C1 segment of cervical spinal cord (tissue), 14 donors: ENCODE results near the gene MAGI3.

ENCODE experiments used
- DNase-seq, 14 donors: peaks; one replicate each; lab custom pipeline; 2025; lab: John Stamatoyannopoulos, UW

Gene MAGI3

DNA sequence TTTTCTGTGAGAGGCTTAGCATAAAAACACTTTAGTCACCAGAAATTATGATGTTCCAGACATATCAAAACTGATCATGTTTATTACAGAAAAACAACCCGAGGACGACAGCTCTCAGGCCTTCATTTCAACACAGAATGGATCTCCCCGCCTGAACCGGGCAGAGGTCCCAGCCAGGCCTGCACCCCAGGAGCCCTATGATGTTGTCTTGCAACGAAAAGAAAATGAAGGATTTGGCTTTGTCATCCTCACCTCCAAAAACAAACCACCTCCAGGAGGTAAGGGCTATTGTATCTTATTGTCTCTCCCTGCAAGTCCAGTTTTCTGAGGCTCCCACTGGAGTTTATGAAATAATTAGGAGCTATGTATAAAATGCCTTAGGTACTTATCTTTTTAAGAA is 263.4 kb downstream of the MAGI3 start:
- DNase-seq = peak in 1 of 14 donors; percentile 58

GRCh38 chr1:113654883-113655282 is 264.6 kb downstream of the MAGI3 start:
- peak in 1 of 14 donors; percentile 80 for DNase-seq

GRCh38 chr1:113657126-113657525 is 266.8 kb downstream of the MAGI3 start:
- DNase-seq = peak in 1 of 14 donors; percentile 63

DNA sequence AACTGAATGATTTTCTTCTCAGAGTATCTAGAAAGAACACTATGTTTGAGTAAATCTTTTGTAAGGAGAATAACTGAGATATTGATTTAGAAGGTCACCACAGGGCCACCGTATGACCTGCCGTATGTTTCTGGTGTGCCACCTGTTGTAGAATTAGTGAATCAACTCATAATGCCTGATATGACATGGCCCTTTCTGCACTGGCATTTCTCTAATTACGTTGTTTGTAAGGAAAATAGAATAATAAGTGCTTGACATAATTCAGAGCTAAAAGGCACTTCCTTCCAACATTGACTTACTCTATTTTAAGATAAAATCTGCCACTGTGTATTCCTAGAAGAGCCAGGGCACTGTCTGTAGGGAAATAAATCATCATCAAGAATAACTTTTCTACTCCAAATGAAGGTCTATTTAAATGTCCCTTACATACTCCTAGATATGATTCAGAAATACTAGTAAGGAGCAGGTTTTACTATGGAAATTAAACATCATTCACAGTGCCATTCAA is 267.3 kb downstream of the MAGI3 start:
- no peak for DNase-seq

- peak in 1 of 14 donors; percentile 4 for DNase-seq
Measured at GRCh38 chr1:113659035-113659434, 268.7 kb downstream of the MAGI3 start.

GRCh38 chr1:113659556-113659955 is 269.2 kb downstream of the MAGI3 start:
- peak in 1 of 14 donors; percentile 6 for DNase-seq

DNA sequence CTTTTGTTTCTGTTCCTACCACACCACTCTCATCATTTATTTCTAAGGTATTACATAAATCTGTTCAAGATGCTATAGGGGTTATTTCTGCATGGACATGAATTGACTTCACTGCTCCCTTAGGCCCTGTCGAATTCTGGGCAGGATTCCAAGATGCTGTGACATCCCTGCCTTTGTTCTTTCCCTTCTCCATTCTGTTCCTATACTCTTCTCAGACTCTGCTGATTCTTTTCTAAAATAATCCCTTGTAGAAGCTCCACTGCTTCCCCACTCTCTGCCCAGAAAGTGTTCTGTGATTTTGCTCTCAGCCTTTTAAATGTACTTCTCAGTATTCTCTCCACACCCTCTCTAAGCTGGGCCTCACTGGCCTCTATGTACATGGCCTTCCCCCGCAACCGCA is 269.8 kb downstream of the MAGI3 start:
- peak in 3 of 14 donors; percentile 3 to 9 (median 9) for DNase-seq

DNA sequence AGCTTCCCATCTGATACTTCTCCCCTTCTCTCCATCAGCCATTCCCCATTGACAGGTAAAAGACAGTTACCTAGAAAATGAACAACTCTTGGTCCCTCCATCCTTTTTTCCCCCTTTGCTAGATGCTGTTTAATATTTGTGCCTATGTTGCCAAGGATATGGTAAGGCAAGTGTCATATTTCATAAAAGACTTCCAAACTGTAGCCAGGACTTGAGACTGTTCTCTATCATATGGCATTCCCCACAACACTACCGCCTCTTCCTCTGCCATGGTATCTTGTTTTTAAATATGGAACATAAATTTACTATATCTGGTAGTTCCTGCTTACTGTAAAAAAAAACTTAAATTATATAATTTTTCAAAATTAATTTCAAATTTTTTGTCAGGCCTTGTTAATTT is 271.8 kb downstream of the MAGI3 start:
- no peak for DNase-seq

DNA sequence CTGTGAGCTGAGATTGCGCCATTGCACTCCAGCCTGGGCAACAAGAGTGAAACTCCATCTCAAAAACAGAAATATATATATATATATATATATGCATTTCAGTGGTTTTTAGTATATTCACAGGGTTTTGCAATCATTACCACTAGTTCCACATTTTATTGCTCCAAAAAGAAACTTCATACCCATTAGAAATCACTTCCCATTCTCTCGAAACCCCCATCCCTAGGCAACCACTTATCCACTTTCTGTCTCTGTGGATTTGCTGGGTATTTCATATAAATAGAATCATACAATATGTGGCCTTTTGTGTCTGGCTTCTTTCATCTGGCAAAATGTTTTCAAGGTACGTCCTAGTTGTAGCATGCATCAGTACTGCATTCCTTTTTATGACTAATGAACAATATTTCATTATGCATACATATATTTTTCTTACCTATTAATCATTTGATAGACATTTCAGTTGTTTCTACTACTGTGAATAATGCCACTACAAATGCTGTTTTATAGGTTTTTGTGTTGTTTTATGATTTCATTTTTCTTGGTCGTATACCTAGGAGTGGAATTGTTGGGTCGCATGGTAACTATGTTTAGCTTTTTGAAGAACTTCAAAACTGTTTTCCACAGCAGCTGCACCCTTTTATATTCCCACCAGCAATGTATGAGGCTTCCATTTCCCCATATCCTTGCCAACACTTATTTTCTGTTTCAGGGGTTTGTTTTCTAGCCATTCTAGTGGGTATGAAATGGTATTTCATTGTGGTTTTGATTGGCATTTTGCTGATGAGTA is 273.0 kb downstream of the MAGI3 start:
- no peak for DNase-seq

DNA sequence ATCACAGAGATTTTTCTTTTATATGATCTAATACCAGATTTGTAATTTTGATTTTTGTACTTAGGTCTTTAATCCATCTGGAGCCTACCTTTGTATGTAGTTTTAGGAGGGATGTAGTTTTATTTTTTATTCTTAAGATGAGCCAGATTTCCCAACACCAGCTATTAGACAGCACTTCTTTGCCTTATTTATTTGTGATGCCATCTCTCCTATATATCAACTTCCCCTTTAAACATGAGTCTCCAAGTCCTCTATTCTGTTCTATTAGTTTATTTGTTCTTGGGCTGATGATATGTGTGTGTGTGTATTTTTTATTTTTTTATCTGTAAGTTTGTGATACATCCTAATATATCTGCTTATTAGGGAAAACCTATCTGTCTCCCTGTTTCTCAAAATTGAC is 274.8 kb downstream of the MAGI3 start:
- no peak for DNase-seq

DNA sequence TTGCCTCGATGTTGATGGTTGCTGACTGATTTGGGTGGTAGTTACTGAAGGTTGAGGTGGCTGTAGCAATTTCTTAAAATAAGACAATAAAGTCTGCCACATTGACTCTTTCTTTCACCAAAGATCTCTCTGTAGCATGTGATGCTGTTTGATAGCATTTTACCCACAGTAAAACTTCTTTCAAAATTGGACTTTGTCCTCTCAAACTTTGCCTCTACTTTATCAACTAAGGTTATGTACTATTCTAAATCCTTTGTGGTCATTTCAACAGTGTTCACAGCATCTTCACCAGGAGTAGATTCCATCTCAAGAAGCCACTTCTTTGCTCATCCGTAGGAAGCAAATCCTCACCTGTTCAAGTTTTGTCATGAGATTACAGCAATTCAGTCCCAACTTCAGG is 275.8 kb downstream of the MAGI3 start:
- no peak for DNase-seq

DNA sequence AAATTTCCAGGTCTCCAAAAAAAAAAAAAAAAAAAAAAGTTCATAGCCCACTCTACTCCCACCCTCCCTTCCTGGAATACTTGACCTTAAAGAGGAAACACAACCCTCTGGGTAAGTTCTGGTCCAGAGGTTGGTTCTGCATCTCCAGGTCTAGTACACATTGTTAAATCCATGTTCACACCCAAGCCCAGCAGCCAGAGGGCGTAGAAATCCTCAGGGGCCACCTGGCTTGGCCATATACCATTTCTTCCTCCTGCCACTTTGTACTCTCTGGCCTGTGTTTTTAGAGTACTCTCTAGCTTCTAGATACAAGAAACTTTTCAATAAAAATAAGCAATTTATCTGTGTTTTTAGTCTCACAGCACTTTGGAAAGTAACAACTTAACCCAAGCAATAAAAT is 279.7 kb downstream of the MAGI3 start:
- DNase-seq = no peak

DNA sequence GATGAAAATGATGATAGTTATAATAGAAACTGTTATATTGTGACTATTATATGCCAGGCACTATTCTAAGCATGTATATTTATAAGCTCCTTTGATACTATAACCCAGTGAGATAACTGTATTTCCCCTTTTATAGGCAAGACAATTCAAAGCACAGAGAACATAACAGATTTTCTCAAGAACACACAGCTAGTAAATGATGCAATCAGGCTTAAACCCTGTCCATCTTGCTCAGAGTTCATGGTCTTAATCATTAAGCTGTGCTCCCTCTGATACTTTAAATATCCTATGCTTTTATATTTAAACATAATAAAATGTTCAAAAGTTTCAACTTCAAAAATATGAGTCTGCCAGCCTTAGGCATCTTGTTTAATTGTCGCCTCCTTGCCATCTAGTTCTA is 280.3 kb downstream of the MAGI3 start:
- no peak for DNase-seq

DNA sequence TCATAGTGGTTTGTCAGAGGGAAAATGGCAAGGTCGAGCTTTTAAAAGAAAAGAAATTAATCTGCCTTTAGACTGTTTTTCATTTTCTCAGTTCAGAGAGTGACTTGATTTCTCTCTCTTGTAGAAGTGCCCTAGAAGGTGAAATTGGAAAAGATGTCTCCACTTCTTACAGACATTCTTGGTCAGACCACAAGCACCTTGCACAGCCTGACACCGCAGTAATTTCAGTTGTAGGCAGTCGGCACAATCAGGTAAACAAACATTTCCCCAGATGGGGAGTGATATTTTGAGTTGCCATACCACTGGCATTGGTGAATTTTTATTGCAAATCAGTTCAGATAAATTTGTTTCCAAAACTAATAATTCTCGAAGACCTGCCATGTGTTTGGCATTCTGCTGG is 282.2 kb downstream of the MAGI3 start:
- no peak for DNase-seq

GRCh38 chr1:113674591-113674990 is 284.3 kb downstream of the MAGI3 start:
- DNase-seq = no peak

DNA sequence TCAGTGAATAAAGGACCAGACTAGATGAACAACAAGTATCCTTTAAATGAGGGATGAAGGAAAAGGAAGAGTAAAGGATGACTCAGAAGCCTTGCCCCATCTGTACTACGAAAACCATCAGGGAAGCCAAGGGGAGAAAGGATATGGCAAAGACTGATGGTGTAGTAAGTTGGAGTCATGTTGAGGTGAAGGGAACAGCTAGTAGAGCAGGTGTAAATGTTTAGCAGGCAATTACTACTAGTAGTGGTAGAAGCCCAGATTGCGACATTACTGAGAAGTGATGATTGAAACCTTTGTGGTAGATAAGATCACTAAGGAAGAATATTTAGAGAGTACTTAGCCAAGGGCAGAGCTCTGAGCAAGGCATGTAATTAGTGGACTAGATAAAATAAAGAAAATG is 285.0 kb downstream of the MAGI3 start:
- no peak for DNase-seq

- no peak for DNase-seq
Measured at GRCh38 chr1:113676524-113676923, 286.2 kb downstream of the MAGI3 start.

GRCh38 chr1:113677250-113678158 is 287.2 kb downstream of the MAGI3 start:
- peak in 1 of 14 donors; percentile 40 for DNase-seq

GRCh38 chr1:113678159-113678469 is 287.8 kb downstream of the MAGI3 start:
- DNase-seq = no peak

DNA sequence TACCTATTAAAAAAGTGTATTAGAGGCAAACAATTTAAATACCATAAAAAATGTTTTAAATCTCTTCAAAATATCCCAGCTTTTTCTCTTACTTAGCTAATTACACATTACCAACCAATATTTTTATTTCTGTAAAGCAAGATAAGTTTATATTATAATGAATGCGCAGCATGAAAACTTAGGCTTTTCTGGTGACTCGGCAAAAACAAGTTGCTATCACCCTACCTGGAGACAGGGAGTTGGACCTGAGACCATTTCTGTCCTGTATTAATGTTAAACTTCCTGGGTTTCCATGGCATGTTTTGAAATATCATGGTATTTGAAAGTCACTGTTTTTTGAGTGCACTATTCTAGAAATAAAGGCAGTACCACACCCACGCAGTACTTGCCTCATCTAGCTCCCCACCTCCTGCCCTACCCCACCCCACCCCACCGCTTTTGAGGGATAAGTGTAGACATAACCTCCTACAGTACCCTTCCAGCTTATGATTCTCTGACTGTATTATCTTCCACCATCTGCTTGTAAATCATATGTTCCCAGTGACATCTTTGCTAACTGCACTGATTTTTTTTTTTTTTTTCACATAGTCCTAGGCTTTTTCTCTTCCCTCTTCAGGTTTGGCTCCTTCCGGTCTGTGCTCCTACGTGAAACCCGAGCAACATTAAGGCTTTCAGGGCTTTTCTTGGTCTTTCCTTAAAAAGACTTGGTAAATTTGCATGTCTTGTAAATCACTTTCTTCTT is 291.5 kb downstream of the MAGI3 start:
- DNase-seq = no peak

DNA sequence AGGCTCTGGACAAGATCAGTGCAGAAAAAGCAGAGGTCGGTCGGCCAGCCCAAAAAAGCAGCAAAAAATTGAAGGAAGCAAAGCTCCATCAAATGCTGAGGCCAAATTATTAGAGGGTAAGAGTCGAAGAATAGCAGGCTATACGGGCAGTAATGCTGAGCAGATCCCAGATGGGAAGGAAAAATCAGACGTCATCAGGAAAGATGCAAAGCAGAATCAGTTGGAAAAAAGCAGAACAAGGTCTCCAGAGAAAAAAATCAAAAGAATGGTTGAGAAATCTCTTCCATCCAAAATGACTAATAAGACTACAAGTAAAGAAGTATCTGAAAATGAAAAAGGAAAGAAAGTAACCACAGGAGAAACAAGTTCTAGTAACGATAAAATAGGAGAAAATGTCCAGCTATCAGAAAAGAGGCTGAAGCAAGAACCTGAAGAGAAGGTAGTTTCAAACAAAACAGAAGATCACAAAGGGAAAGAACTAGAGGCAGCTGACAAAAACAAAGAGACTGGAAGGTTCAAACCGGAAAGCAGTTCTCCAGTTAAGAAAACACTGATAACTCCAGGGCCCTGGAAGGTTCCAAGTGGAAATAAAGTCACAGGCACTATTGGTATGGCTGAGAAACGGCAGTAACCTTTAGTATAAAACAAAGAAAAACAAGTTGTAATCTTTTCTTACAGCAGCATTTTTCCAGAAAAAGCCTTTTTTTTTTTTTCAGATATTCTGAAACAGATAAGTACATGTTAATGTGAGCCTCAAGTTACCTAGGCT is 293.3 kb downstream of the MAGI3 start:
- no peak for DNase-seq
